ENCODE measurements around the gene BRICD5. TPM values are rescaled to one million over a fixed set of nuclear protein-coding genes. Genes with fewer than 3 reads are reported as not detected.

The BRICD5 gene
- total and polyA plus RNA-seq, 2 donors from 2014 or later, result 7.2 to 8.2 TPM

DNA sequence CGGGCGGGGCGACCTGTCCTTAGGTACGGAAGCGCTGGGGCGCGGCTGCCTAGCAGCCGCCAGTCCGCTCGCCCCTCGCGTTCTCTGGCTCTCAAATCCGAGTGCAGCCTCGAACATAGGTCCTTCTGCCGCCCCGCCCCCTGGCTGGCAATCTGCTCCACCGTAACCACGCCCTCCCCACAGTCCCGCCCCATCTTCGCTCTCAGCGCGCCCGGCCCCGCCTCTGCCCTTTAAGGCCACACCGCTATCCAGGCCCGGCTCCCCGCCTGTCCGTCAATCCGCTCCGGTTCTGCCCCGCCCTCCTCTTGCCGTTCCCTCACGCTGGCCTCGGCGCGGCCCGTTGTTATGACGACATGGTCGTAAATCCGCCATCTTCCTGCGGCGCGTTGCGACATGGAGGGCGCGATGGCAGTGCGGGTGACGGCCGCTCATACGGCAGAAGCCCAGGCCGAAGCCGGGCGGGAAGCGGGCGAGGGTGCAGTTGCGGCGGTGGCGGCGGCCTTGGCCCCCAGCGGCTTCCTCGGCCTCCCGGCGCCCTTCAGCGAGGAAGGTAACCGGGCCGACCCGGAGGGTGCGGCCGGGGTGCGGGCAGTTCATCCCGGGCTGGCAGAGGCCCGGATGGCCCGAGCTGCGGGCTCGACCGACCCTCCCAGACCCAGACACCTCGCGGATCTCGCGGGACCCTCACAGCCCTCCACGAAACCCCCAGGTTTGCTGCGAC, 12.7 kb upstream of the BRICD5 start, which contains the start of gene E4F1:
Gene E4F1 (plus strand): TSS at position 371 of the 721 bp plus-strand sequence. CDS start 23 bp downstream, at position 394.
- Histone ChIP-seq H3K9ac (ENCODE audit: low read length in 3 of 3) (peak within 1 kb of the TSS; percentile 47 to 96 (median 55)), H3K36me3 (ENCODE audit: control insufficient read depth in 2 of 3, insufficient read depth in 3 of 3, low read length in 3 of 3) (no peaks in the 10 kb centered on the region), H3K27me3 (ENCODE audit: control insufficient read depth, insufficient read depth, low read length) (no peaks in the 10 kb centered on the region), H3K9me3 (ENCODE audit: control insufficient read depth in 2 of 3, insufficient read depth in 1 of 3, low read length in 3 of 3) (no peaks in the 10 kb centered on the region), H3K4me3 (ENCODE audit: low read length in 3 of 3) (peak within 1 kb of the TSS; percentile 54 to 71 (median 70)), H3K27ac (ENCODE audit: low read depth in 2 of 2, low read length in 2 of 2) (peak within 1 kb of the TSS; percentile 65 to 69), H3K4me1 (ENCODE audit: control insufficient read depth in 2 of 3, insufficient read depth in 2 of 3, low read depth in 1 of 3, low read length in 3 of 3) (peaks cover 0 to 6% (median 3%) of the 10 kb centered on the region in 3 donors)
- DNase-seq, result peak; percentile 99 to 100 (median 100)
- TF ChIP-seq, protein P1, sequence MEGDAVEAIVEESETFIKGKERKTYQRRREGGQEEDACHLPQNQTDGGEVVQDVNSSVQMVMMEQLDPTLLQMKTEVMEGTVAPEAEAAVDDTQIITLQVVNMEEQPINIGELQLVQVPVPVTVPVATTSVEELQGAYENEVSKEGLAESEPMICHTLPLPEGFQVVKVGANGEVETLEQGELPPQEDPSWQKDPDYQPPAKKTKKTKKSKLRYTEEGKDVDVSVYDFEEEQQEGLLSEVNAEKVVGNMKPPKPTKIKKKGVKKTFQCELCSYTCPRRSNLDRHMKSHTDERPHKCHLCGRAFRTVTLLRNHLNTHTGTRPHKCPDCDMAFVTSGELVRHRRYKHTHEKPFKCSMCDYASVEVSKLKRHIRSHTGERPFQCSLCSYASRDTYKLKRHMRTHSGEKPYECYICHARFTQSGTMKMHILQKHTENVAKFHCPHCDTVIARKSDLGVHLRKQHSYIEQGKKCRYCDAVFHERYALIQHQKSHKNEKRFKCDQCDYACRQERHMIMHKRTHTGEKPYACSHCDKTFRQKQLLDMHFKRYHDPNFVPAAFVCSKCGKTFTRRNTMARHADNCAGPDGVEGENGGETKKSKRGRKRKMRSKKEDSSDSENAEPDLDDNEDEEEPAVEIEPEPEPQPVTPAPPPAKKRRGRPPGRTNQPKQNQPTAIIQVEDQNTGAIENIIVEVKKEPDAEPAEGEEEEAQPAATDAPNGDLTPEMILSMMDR (IDR thresholded peaks at IDR 0.05; ENCODE audit: borderline replicate concordance, extremely low read depth, insufficient read depth), result no peak
- intact Hi-C loops (cut with DNase I), result no loop called here
- peak; percentile 46 for FAIRE-seq

DNA sequence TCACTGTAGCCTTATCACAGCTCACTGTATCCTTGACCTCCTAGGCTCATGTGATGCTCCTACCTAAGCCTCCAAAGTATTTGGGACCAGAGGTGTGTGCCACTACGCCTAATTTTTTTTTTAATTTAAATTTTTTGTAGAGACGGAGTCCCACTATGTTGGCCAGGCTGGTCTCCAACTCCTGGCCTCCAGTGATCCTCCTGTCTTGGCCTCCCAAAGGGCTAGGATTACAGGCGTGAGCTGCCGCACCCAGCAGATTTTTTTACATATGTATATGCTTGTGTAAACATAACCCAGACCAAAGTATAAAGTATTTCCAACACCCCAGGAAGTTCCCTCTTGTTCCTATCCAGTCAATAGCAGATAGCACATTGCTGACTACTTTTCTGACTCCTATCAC, 5.7 kb upstream of the BRICD5 start:
- Histone ChIP-seq H3K4me3 (ENCODE audit: low read length in 3 of 3) (no peak overlapping the region), H3K9ac (ENCODE audit: low read length in 3 of 3) (no peak overlapping the region), H3K9me3 (ENCODE audit: control insufficient read depth in 2 of 3, insufficient read depth in 1 of 3, low read length in 3 of 3) (no peaks in the 10 kb centered on the region), H3K4me1 (ENCODE audit: control insufficient read depth in 2 of 3, insufficient read depth in 2 of 3, low read depth in 1 of 3, low read length in 3 of 3) (peaks cover 0 to 25% (median 15%) of the 10 kb centered on the region in 3 donors), H3K27me3 (ENCODE audit: control insufficient read depth, insufficient read depth, low read length) (no peaks in the 10 kb centered on the region), H3K36me3 (ENCODE audit: control insufficient read depth in 2 of 3, insufficient read depth in 3 of 3, low read length in 3 of 3) (no peaks in the 10 kb centered on the region), H3K27ac (ENCODE audit: low read depth in 2 of 2, low read length in 2 of 2) (no peak overlapping the region)
- TF ChIP-seq, protein P1 (IDR thresholded peaks at IDR 0.05; ENCODE audit: borderline replicate concordance, extremely low read depth, insufficient read depth), result no peak
- DNase-seq (no peak), FAIRE-seq (no peak)
- intact Hi-C loops (cut with DNase I), result no loop called here

DNA sequence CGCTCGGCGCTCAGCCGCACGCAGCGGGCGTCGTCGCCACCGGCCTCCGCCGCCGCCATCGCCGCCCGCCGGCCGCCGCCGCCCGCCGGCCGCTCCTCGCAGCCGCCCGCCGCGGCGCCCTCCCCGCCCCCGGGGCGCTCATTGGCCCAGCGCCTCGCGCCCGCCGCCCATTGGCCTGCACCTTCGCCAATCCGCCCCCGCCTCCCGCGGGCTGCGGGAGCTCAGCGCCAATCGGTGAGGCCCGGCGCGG, 4.0 kb upstream of the BRICD5 start, which contains the start of gene PGP:
Gene PGP (minus strand): TSS at position 122 of the 250 bp plus-strand sequence. CDS start 63 bp downstream, at position 59.
- DNase-seq (no peak), FAIRE-seq (no peak)
- Histone ChIP-seq H3K27ac (ENCODE audit: low read depth in 2 of 2, low read length in 2 of 2) (peak within 1 kb of the TSS; percentile 77 to 88), H3K27me3 (ENCODE audit: control insufficient read depth, insufficient read depth, low read length) (no peaks in the 10 kb centered on the region), H3K9me3 (ENCODE audit: control insufficient read depth in 2 of 3, insufficient read depth in 1 of 3, low read length in 3 of 3) (no peaks in the 10 kb centered on the region), H3K4me3 (ENCODE audit: low read length in 3 of 3) (peak within 1 kb of the TSS; percentile 65 to 85 (median 79)), H3K9ac (ENCODE audit: low read length in 3 of 3) (peak within 1 kb of the TSS; percentile 73 to 75 (median 73)), H3K4me1 (ENCODE audit: control insufficient read depth in 2 of 3, insufficient read depth in 2 of 3, low read depth in 1 of 3, low read length in 3 of 3) (peaks cover 0 to 25% (median 15%) of the 10 kb centered on the region in 3 donors), H3K36me3 (ENCODE audit: control insufficient read depth in 2 of 3, insufficient read depth in 3 of 3, low read length in 3 of 3) (no peaks in the 10 kb centered on the region)
- intact Hi-C loops (cut with DNase I), result no loop called here
- TF ChIP-seq, protein P1 (IDR thresholded peaks at IDR 0.05; ENCODE audit: borderline replicate concordance, extremely low read depth, insufficient read depth), result no peak

Data from kidney (tissue), 14 donors.